22Rv1 (cell line): ENCODE data around the gene OR2T10.

Experiments used
- CTCF ChIP-seq: fragments of 450-650 bp; IDR thresholded peaks from 2 replicates; pipeline ENCODE4 v1.5.1; 2017; ENCODE audit warnings: mild to moderate bottlenecking
- ZFX ChIP-seq: fragments of 450-650 bp; IDR thresholded peaks from 2 replicates; pipeline ENCODE4 v1.6.1; 2017; ENCODE audit warnings: antibody characterized with exemption, borderline replicate concordance

DNA sequence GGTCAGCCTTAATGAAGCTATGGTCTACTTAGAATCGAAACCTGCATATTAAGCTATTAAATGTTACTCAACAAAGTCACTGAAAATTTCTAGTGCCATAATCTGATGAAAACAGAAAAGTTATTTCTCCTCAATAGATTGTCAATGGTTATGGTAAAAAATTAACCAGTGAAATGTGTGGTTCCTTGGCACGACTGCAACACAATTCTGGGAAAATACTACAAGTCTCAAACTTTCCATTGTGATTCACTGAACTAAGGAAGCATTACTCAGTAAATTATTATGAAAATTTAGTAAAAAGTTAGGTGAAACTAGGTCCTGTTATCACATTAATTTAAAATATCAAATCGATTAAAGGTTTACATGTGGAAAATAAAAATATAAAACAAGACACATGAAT lies 12.8 kb upstream of the OR2T10 start:
- no peak for TF ChIP-seq CTCF
- TF ChIP-seq ZFX = no peak
